H1 (cell line): ENCODE results near the gene INSM1. TPM values are rescaled to one million over a fixed set of nuclear protein-coding genes. Genes with fewer than 3 reads are reported as not detected.
A peak's percentile ranks its signal among the peaks of the same experiment; 100 is the strongest.

Experiments
- ASH2L ChIP-seq: fragments of 200-600, 300-600 bp; sonication (generic); IDR thresholded peaks from one replicate; pipeline ENCODE4 v1.7.1; 2017; ENCODE audit warnings: low read length
- CHD7 ChIP-seq: fragments of 300-600 bp; sonication (generic); IDR thresholded peaks from 2 replicates; pipeline ENCODE4 v1.7.1; 2012; ENCODE audit warnings: low read length, moderate library complexity, mild to moderate bottlenecking, inconsistent platforms; ENCODE audit not compliant: insufficient replicate concordance
- EZH2 ChIP-seq: fragments of 200-600 bp; sonication (generic); IDR thresholded peaks from 2 replicates; pipeline ENCODE4 v1.7.1; 2012; ENCODE audit warnings: low read depth, mild to moderate bottlenecking, moderate library complexity, low read length, inconsistent platforms; ENCODE audit not compliant: severe bottlenecking
- KDM5A ChIP-seq: fragments of 200-600 bp; IDR thresholded peaks from 2 replicates; pipeline ENCODE4 v1.7.1; 2012; ENCODE audit warnings: mild to moderate bottlenecking, low read length, inconsistent platforms, mixed read lengths
- POU5F1 ChIP-seq: IDR thresholded peaks from 2 replicates; pipeline ENCODE4 v1.6.1; 2011; ENCODE audit warnings: low read depth, mild to moderate bottlenecking, low read length, moderate library complexity
- RAD21 ChIP-seq, 2 experiments: IDR thresholded peaks in 1 of 2; conservative IDR thresholded peaks in 1 of 2; 2 replicates each; pipeline ENCODE4 v1.6.1; 2011; ENCODE audit warnings: low read depth in 2 of 2, low read length in 2 of 2, improper control_type of control experiment in 1 of 2, inconsistent platforms in 1 of 2, mild to moderate bottlenecking in 1 of 2, moderate library complexity in 1 of 2
- SIN3A ChIP-seq, 2 experiments: IDR thresholded peaks in 1 of 2; conservative IDR thresholded peaks in 1 of 2; 2 replicates each; pipeline ENCODE4 v1.6.1; 2011 to 2012; ENCODE audit warnings: low read length in 2 of 2, improper control_type of control experiment in 1 of 2, low read depth in 1 of 2, mild to moderate bottlenecking in 1 of 2
- TAF7 ChIP-seq: optimal IDR thresholded peaks from 2 replicates; pipeline ENCODE3; 2011; ENCODE audit warnings: low read depth, mild to moderate bottlenecking, inconsistent platforms, low read length, moderate library complexity, borderline replicate concordance
- TCF12 ChIP-seq: IDR thresholded peaks from 2 replicates; pipeline ENCODE4 v1.6.1; 2011; ENCODE audit warnings: low read depth, mild to moderate bottlenecking, low read length
- polyA plus RNA-seq, 7 experiments: library from polyadenylated mRNA; depleted of rRNA in 3 of 7; stranded (reverse) in 5 of 7; unstranded in 2 of 7; fragments of >200 nt in 5 of 7; fragments of 200-250 nt in 2 of 7; gene quantifications; 1 replicate in 5 of 7; 2 replicates in 1 of 7; 4 replicates in 1 of 7; pipeline versions ENCODE4 v1.2.1 to v1.2.3, GENCODE V29; 2011 to 2013; ENCODE audit warnings: missing spikeins in 2 of 7, mixed read lengths in 2 of 7
- total RNA-seq: library from RNA; stranded (reverse); fragmentation: NEBNext Ultra II Directional; extraction: Animal tissue kit (Norgen Biotek cat#: 25700); gene quantifications from 2 replicates; pipeline ENCODE4 v1.2.1, GENCODE V29; 2021

The INSM1 gene
- total and polyA plus RNA-seq, 2 of the 8 experiments (the other 6 are each of a cell fraction or from before 2014, with no cell fraction given), result 0.86 to 2.5 TPM

DNA sequence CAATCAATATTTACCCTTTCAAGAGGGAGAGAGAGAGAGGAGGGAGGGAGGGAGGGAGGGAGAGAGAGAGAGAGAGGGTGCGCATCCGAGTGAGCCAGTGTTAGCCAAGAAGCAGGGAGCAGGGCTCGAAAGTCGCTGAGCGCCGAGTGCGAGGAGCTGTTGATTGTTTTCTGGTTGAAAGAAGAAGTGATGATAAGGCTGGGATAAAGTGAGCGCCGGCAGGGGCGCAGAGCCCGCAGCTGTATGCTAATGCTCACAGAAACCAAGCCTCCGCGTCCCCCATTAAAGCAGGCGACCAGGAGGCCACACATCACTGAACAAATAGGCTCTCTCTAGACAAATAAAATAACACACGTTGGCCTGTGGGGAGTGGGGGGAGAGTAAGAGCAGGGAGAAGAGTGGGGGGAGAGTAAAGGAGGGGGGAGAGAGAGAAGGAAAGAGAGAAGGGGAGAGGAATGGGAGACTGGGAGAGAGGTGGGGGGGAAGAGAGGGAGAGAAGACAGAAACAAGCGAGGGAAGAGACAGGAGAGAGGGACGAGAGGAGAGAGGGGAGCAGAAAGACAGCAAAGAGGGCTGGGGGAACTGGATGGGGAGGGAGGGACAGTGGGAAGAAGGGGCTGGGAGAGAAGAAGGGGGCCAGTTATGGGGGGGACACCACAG lies 5.0 kb upstream of the INSM1 start (continued):
- no peak for TF ChIP-seq POU5F1
- TF ChIP-seq CHD7, result no peak
- TF ChIP-seq KDM5A, result no peak
- TF ChIP-seq ASH2L, result peak; percentile 87
- TF ChIP-seq TCF12, result 0 out of 2 replicates have a peak, but pooled peaks have one; percentile 40
- no peak for TF ChIP-seq EZH2
- TF ChIP-seq TAF7, result no peak
- TF ChIP-seq SIN3A (conservative IDR thresholded peaks at IDR 0.05 in 1 of 2, IDR thresholded peaks at IDR 0.05 in 1 of 2; ENCODE audit: low read depth in 1 of 2, low read length in 2 of 2), result 0 out of 4 replicates have a peak, but pooled peaks of 1 of the 2 experiments have one; percentile 41
- TF ChIP-seq RAD21 (IDR thresholded peaks at IDR 0.05 in 1 of 2, conservative IDR thresholded peaks at IDR 0.05 in 1 of 2; ENCODE audit: low read depth in 2 of 2, low read length in 2 of 2), result peak in 1 of 2 experiments; percentile 3; a peak in 1 of 4 replicates
